Loucy (cell line): ENCODE measurements around the gene AFF1.

Experiments
- CTCF ChIP-seq: fragments of 200-600 bp; sonication (generic); conservative IDR thresholded peaks from 2 replicates; pipeline ENCODE4 v1.5.1; 2014; ENCODE audit warnings: mild to moderate bottlenecking, antibody characterized with exemption, low read length
- EZH2phosphoT487 ChIP-seq: fragments of 200-600 bp; IDR thresholded peaks from 2 replicates; pipeline ENCODE4 v1.6.1; 2018; ENCODE audit warnings: antibody characterized with exemption, mild to moderate bottlenecking, moderate library complexity, borderline replicate concordance

GRCh38 chr4:87129681-87130080, 194.9 kb downstream of the AFF1 start:
- no peak for TF ChIP-seq CTCF
- TF ChIP-seq EZH2phosphoT487, result no peak
